Measurements from ENCODE around the gene SLC25A26.
"Not testable (repeated sequence)": the region's sequence is repeated elsewhere in the genome, so short reads cannot be mapped to it uniquely, and the experiment has no call there.

Gene SLC25A26

GRCh38 chr3:66220602-66221377 lies at the start of gene SLC25A26:
TSS of gene SLC25A26 (plus strand) at chr3:66221001. CDS start at chr3:66221095, 94 bp downstream.
- peak; percentile 77 for DNase-seq

DNA sequence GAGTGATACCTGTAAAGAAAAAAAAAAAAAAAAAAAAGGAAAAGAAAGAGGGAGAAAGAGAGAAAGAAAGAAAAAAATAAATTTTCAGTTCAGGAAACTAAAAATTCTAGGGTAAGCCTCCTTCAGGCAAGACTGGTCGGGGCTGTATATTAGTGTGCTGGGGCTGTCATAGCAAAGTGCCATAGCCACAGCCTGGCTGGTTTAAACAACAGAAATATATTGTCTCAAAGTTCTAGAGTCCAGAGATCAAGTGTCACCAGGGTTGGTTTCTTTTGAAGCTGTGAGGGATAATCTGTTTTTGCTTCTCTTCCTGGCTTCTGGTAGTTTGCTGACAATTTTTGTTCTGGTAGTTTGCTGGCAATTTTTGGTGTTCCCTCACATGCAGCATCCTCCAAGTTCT lies 48.4 kb upstream of the SLC25A26 start:
- no peak for DNase-seq

GRCh38 chr3:66177026-66177425 lies 43.8 kb upstream of the SLC25A26 start:
- DNase-seq, result no peak

DNA sequence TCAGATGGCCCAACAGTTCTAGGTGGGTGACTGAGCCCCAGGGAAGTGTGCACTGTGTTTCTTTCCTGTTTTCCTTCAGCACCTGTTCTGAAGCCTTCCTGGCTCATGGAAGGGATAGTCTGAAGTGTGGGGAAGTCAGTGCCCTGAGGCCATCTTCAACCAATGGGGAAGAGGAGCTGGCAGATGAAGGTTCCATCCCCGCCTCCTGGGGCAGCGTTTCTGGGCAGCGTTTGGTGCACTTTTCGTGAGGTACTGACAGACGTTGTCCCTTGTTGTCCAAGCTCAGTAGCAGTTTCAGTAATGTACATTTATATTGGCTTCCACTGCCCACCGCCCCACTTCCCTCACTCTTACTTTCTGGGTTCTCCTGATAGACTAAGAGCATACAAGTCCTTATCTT lies 42.6 kb upstream of the SLC25A26 start:
- DNase-seq, result no peak

- no peak for DNase-seq
Measured at GRCh38 chr3:66179793-66180192, 41.0 kb upstream of the SLC25A26 start.

DNA sequence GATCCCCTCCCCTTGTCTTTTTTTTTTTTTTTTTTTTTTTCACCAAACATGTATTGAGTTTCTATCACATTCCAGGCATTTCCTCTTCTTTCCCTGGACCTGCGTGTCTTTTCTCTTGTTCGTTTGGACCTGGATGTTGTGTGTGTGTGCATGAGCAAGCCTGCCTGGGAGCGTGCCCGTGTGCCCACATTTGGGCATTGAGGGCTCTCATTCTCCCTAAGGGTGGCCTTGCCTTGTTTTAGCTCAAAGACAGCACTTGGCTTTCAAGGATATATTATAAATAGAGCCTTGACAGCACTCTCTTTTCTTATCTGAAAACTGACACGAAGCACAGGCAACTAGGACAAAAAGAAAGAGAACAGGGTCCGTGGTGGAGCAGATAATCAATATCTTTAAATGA lies 39.0 kb upstream of the SLC25A26 start:
- DNase-seq, result no peak

GRCh38 chr3:66182246-66182645 lies 38.6 kb upstream of the SLC25A26 start:
- DNase-seq, result no peak

- DNase-seq, result no peak
Measured at GRCh38 chr3:66186545-66186944, 34.3 kb upstream of the SLC25A26 start.

- DNase-seq, result peak; percentile 60
Measured at GRCh38 chr3:66195347-66195783, 25.4 kb upstream of the SLC25A26 start.

DNA sequence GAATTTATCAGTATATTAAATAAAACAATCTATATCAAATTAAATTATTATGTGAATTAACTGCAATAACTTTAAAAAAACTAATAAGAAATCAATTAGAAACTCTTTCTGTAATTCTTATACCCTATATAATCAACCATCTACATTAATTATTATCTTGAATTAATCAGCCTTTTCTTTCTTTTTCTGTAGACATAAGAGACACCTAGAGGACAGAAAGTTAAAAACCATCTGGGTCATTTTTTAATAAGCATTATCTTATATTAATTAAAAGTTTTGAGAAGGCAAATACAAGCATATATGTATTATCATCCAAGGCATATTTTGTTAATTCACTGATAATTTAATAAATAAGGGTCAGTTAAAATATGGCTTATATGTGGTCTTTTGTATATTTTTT lies 24.2 kb upstream of the SLC25A26 start:
- DNase-seq, result no peak

DNA sequence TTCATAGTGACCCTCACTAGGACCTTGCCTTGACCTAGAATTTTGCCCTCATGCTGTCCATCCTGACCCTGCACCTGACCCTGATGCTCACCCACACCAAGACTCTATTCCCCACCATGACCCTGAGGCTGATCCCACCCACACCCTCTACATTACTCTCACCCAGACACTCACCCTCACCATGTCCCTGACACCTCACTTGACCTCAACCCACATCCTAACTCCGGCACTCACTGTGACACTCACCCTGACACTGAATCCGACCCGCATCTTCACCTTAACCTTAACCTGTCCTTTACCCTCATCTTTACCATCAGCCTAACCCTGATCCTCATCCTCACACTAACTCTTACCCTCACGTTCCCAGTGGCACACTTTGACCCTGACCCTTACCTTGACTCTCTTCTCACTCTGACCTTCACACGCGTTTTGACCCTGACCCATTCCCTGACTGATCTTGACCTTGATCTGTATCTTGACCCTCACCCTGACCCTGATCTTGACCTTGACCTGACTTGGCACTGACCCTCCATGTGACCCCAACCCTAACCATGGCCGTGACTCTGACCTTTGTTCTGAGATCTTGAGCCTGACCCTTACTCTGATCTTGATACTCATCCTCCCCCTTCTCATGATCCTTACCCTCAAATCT lies 22.2 kb upstream of the SLC25A26 start:
- no peak for DNase-seq

DNA sequence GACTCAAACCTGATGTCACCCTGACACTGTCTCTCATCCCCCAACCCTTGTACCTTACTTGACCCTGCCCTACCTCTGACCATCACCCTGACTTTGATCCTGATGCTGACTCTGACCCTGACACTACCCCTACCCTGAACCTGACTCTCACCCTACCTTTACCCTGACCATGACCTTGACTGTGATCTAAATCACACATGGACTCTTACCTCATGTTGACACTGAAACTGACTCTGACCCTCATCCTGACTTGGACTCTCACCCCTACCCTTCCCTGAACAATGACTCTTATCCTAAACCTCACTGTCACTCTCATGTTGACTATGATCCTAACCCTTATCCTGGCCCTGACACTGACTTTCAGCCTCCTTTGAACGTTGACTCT lies 21.7 kb upstream of the SLC25A26 start:
- DNase-seq, result no peak

- DNase-seq, result no peak
Measured at GRCh38 chr3:66200147-66200546, 20.7 kb upstream of the SLC25A26 start.

DNA sequence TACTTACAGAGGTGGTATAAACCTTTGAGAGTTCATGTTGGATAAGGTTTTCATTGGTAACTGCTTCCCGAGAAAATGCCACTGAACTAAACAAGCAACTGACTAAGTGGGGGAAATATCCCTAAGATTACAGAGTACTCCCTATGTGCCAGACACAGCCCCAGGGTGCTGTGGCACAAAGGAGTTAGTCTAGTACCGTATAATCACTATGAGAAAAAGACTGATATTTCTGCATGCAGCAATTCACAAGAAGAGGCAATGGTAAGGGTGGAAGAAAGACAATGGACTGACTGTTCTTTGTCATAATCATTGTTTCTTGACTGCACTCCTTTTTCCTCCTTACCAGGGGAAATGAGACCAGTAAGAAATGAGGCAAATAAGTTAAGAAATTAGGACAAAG lies 20.0 kb upstream of the SLC25A26 start:
- no peak for DNase-seq

DNA sequence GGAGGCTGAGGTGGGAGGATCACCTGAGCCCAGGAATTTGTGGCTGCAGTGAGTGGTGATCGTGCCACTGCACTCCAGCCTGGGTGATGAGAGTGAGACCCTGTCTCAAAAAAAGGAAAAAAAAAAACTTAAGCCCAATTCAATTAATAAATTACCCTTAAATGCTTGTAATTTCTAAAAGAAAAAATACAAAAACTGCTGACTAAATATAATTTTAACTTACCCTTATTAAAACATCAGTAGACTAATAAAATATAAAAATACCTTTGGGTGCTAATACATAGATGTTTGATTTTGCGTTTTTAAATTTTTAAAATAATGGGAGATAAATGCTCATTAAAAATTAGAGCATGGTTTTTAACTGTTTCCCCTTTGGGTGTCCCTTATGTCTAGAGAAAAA lies 17.5 kb upstream of the SLC25A26 start:
- DNase-seq, result no peak

DNA sequence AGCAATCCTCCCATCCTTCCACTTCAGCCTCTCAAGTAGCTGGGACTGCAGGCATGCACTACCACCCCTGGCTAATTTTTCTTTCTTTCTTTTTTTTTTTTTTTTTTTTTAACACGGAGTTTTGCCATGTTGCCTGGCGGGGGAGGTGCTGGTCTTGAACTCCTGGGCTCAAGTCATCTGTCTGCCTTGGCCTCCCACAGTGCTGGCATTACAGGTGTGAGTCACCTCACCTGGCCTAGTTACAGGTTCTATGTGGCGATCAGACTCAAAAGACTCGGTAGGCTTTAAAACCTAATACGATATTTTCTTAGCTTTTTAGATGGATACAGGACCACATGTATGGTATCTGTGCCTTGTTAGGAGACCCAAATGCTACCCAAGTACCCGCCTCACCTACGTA lies 14.0 kb upstream of the SLC25A26 start:
- DNase-seq, result no peak

- no peak for DNase-seq
Measured at GRCh38 chr3:66208189-66208588, 12.6 kb upstream of the SLC25A26 start.

- no peak for DNase-seq
Measured at GRCh38 chr3:66210687-66211295, 10.0 kb upstream of the SLC25A26 start.

- DNase-seq, result no peak
Measured at GRCh38 chr3:66211779-66212178, 9.0 kb upstream of the SLC25A26 start.

DNA sequence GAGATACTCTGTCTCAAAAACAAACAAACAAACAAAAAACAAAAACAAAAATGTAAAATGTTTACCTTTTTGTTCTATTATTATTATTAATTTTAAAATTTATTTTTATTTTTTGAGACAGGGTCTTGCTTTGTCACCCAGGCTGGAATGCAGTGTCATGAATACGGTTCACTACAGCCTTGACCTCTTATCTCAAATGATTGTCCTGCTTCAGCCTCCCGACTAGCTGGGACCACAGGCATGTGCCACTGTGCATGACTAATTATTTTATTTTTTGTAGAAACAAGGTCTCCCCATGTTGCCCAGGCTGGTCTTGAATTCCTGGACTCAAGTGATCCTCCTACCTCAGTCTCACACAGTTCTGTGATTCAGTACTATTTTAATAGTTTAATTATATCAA lies 5.7 kb upstream of the SLC25A26 start:
- DNase-seq, result no peak

GRCh38 chr3:66220066-66220465 lies 735 bp upstream of the SLC25A26 start:
- no peak for DNase-seq

DNA sequence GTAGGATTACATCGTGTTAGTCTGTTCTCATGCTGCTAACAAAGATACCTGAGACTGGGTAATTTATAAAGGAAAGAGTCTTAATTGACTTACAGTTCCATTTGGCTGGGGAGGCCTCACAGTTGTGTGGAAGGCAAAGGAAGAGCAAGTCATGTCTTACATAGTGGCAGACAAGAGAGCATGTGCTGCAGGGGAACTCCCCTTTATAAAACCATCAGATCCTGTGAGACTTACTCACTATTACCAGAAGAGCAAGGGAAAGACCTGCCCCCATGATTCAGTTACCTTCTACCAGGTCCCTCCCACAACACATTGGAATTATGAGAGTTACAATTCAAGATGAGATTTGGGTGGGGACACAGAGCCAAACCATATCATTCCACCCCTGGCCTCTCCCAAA lies 3.4 kb downstream of the SLC25A26 start:
- no peak for DNase-seq

DNA sequence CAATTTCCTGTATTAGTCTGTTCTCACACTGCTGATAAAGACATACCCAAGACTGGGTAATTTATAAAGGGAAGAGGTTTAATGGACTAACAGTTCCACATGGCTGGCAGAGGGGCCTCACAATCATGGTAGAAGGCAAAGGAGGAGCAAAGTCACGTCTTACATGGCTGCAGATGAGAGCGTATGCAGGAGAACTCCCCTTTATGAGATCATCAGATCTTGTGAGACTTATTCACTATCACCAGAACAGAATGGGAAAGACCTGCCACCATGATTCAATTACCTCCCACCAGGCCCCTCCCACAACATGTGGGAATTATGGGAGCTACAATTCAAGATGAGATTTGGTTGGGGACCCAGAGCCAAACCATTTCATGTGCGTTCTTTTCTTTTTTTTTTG lies 5.3 kb downstream of the SLC25A26 start:
- not testable (repeated sequence) for DNase-seq

DNA sequence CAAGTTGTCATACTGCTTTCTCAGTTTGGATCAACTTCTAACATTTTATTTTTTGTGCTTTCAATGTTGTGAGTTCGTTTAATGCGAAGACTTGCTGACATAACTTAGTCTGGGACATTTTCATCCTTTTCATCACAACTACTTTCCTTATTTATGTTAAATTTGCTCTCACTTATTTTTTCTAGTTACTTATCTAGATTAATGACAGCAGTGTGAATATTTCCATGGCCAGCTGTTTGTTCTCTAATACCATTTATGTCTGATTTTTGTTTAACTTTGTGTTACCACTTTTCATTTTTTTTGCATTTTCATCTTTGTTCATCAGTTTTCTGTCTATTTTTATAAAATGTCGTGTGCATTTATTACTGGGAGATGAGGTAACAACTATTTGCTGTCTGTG lies 6.2 kb downstream of the SLC25A26 start:
- DNase-seq, result no peak

All from NCI-H774 (cell line).